Thymus (tissue), 11 donors: ENCODE measurements around the gene SYPL2. TPM values are rescaled to one million over a fixed set of nuclear protein-coding genes. Genes with fewer than 3 reads are reported as not detected.
A peak's percentile ranks its signal among the peaks of the same experiment; 100 is the strongest.
"Not testable (repeated sequence)": the region's sequence is repeated elsewhere in the genome, so short reads cannot be mapped to it uniquely, and the experiment has no call there.

ENCODE experiments used
- DNase-seq, 9 donors: peaks; one replicate each; pipeline ENCODE4 v3.0.0-alpha.2; 2013; ENCODE audit warnings: low spot score in 9 of 9, low read depth in 6 of 9, missing footprints in 1 of 9
- H3K27ac ChIP-seq, 2 donors: one replicate each; pipeline ENCODE4 v1.5.1; 2013; ENCODE audit warnings: control low read depth in 1 of 2, low read depth in 1 of 2, low read length in 1 of 2, mild to moderate bottlenecking in 1 of 2, moderate library complexity in 1 of 2
- H3K27me3 ChIP-seq, 2 donors: one replicate each; pipeline ENCODE4 v1.5.1; 2013; ENCODE audit warnings: low read length in 1 of 2; ENCODE audit not compliant: control insufficient read depth in 2 of 2, insufficient read depth in 1 of 2
- H3K36me3 ChIP-seq, 2 donors: one replicate each; pipeline ENCODE4 v1.5.1; 2013; ENCODE audit warnings: low read length in 1 of 2, mild to moderate bottlenecking in 1 of 2, moderate library complexity in 1 of 2; ENCODE audit not compliant: control insufficient read depth in 2 of 2, insufficient read depth in 2 of 2
- H3K4me1 ChIP-seq, 2 donors: one replicate each; pipeline ENCODE4 v1.5.1; 2013; ENCODE audit warnings: low read length in 2 of 2; ENCODE audit not compliant: control insufficient read depth in 2 of 2, insufficient read depth in 2 of 2
- H3K4me3 ChIP-seq, 2 donors: one replicate each; pipeline ENCODE4 v1.5.1; 2013; ENCODE audit warnings: low read length in 2 of 2, control low read depth in 1 of 2, mild to moderate bottlenecking in 1 of 2
- H3K9me3 ChIP-seq, 2 donors: one replicate each; pipeline ENCODE4 v1.5.1; 2013; ENCODE audit warnings: low read length in 1 of 2, mild to moderate bottlenecking in 1 of 2; ENCODE audit not compliant: control insufficient read depth in 2 of 2, insufficient read depth in 1 of 2
- WGBS: extraction: QIAGEN DNeasy Blood & Tissue Kit; methylation state at CpG from one replicate; pipeline ENCODE4 v1.1.7; 2013; 5-methylcytosine and 5-hydroxymethylcytosine counted together
- polyA plus RNA-seq: library from polyadenylated mRNA; stranded (reverse); fragments of 200-250 nt; gene quantifications from one replicate; pipeline ENCODE4 v1.2.3, GENCODE V29; 2013
- total RNA-seq: library from RNA; stranded (reverse); fragments of 120-200 nt; gene quantifications from one replicate; pipeline ENCODE4 v1.2.4, GENCODE V29; 2013
- donor health status: healthy.

The SYPL2 gene
- total and polyA plus RNA-seq, 2 donors, result 0.05 to 0.34 TPM

GRCh38 chr1:109467301-109467777 lies 993 bp downstream of the SYPL2 start:
- peaks cover 3% of the 10 kb centered on the region in 2 donors for H3K9me3 ChIP-seq
- H3K27me3 ChIP-seq, result peaks cover 44 to 92% of the 10 kb centered on the region in 2 donors
- no peak for DNase-seq
- H3K27ac ChIP-seq, result no peak overlapping the region
- H3K36me3 ChIP-seq, result no peaks in the 10 kb centered on the region
- H3K4me1 ChIP-seq, result peaks cover 6 to 11% of the 10 kb centered on the region in 2 donors
- 10% methylated on average over 23 of the region's 23 CpGs for WGBS
- H3K4me3 ChIP-seq, result peak overlapping the region in 1 of 2 donors; percentile 54

GRCh38 chr1:109468061-109468460 lies 1.7 kb downstream of the SYPL2 start:
- Histone ChIP-seq H3K36me3 (no peaks in the 10 kb centered on the region), H3K27ac (no peak overlapping the region), H3K27me3 (peaks cover 41 to 93% of the 10 kb centered on the region in 2 donors), H3K4me1 (peaks cover 6 to 11% of the 10 kb centered on the region in 2 donors), H3K4me3 (no peak overlapping the region), H3K9me3 (peaks cover 3% of the 10 kb centered on the region in 2 donors)
- WGBS, result 96% methylated on average over 1 of the region's 1 CpG
- no peak for DNase-seq

- Histone ChIP-seq H3K4me3 (no peak overlapping the region), H3K9me3 (peaks cover 3% of the 10 kb centered on the region in 2 donors), H3K4me1 (peaks cover 6 to 11% of the 10 kb centered on the region in 2 donors), H3K27ac (no peak overlapping the region), H3K36me3 (no peaks in the 10 kb centered on the region), H3K27me3 (peaks cover 39 to 93% of the 10 kb centered on the region in 2 donors)
- WGBS, result 25% methylated on average over 2 of the region's 2 CpGs
- no peak for DNase-seq
Measured at GRCh38 chr1:109468903-109469302, 2.6 kb downstream of the SYPL2 start.

GRCh38 chr1:109470245-109470644 lies 3.9 kb downstream of the SYPL2 start:
- Histone ChIP-seq H3K36me3 (no peaks in the 10 kb centered on the region), H3K4me3 (no peak overlapping the region), H3K27me3 (peaks cover 33 to 85% of the 10 kb centered on the region in 2 donors), H3K27ac (no peak overlapping the region), H3K4me1 (peaks cover 6 to 11% of the 10 kb centered on the region in 2 donors), H3K9me3 (peaks cover 3% of the 10 kb centered on the region in 2 donors)
- no peak for DNase-seq
- 70% methylated on average over 6 of the region's 6 CpGs for WGBS

- no peak for DNase-seq
- Histone ChIP-seq H3K36me3 (no peaks in the 10 kb centered on the region), H3K27me3 (peaks cover 13 to 75% of the 10 kb centered on the region in 2 donors), H3K4me3 (no peak overlapping the region), H3K9me3 (peaks cover under 1 to 1% of the 10 kb centered on the region in 2 donors), H3K4me1 (no peaks in the 10 kb centered on the region), H3K27ac (no peak overlapping the region)
- 81% methylated on average over 3 of the region's 3 CpGs for WGBS
Measured at GRCh38 chr1:109472779-109473178, 6.4 kb downstream of the SYPL2 start.

- not testable (repeated sequence) for H3K4me1 ChIP-seq, H3K9me3 ChIP-seq, H3K27ac ChIP-seq, H3K4me3 ChIP-seq, DNase-seq, H3K36me3 ChIP-seq
- H3K27me3 ChIP-seq, result peaks cover 6 to 75% of the 10 kb centered on the region in 2 donors
- 94% methylated on average over 12 of the region's 12 CpGs for WGBS
Measured at GRCh38 chr1:109473284-109474057, 7.1 kb downstream of the SYPL2 start.

GRCh38 chr1:109474697-109475096 lies 8.4 kb downstream of the SYPL2 start:
- DNase-seq, result no peak
- peaks cover 0 to 7% of the 10 kb centered on the region in 2 donors for H3K9me3 ChIP-seq
- peaks cover 3 to 74% of the 10 kb centered on the region in 2 donors for H3K27me3 ChIP-seq
- H3K27ac ChIP-seq, result no peak overlapping the region
- WGBS, result 83% methylated on average over 1 of the region's 1 CpG
- no peaks in the 10 kb centered on the region for H3K4me1 ChIP-seq
- no peak overlapping the region for H3K4me3 ChIP-seq
- no peaks in the 10 kb centered on the region for H3K36me3 ChIP-seq

GRCh38 chr1:109475261-109475660 lies 8.9 kb downstream of the SYPL2 start:
- no peak for DNase-seq
- no peak overlapping the region for H3K27ac ChIP-seq
- no peaks in the 10 kb centered on the region for H3K4me1 ChIP-seq
- H3K9me3 ChIP-seq, result peaks cover 0 to 8% of the 10 kb centered on the region in 2 donors
- 88% methylated on average over 9 of the region's 9 CpGs for WGBS
- no peak overlapping the region for H3K4me3 ChIP-seq
- no peaks in the 10 kb centered on the region for H3K36me3 ChIP-seq
- peaks cover under 1 to 74% of the 10 kb centered on the region in 2 donors for H3K27me3 ChIP-seq

- no peak for DNase-seq
- WGBS, result 95% methylated on average over 8 of the region's 8 CpGs
- Histone ChIP-seq H3K4me1 (no peaks in the 10 kb centered on the region), H3K4me3 (no peak overlapping the region), H3K27me3 (peaks cover 0 to 75% of the 10 kb centered on the region in 2 donors), H3K36me3 (no peaks in the 10 kb centered on the region), H3K27ac (no peak overlapping the region), H3K9me3 (peaks cover 0 to 8% of the 10 kb centered on the region in 2 donors)
Measured at GRCh38 chr1:109476825-109477224, 10.5 kb downstream of the SYPL2 start.
